H1 (cell line): ENCODE results near the gene NSD2. TPM values are rescaled to one million over a fixed set of nuclear protein-coding genes. Genes with fewer than 3 reads are reported as not detected.

Experiments
- CTCF ChIA-PET: fragments of 300-600 bp; sonication (Branson Sonifier 250); formaldehyde crosslinking; loops from one replicate; lab custom pipeline; 2021; ENCODE audit not compliant: partially characterized antibody; lab: Charles Lee
- POLR2A ChIA-PET: fragments of 300-600 bp; sonication (Branson Sonifier 250); formaldehyde crosslinking; loops from one replicate; lab custom pipeline; 2021; ENCODE audit warnings: inconsistent platforms; ENCODE audit not compliant: partially characterized antibody; lab: Charles Lee
- DNase-seq, 2 experiments: peaks; one replicate each; pipeline versions ENCODE4 v3.0.0 to v3.0.0-alpha.2; 2010 to 2022; ENCODE audit warnings: low spot score in 2 of 2, low read depth in 1 of 2, mixed read lengths in 1 of 2
- FAIRE-seq: peaks from 2 replicates; lab custom pipeline; 2011; peaks lifted over from hg19 to GRCh38; lab: Jason Lieb, UNC
- H2AFZ ChIP-seq: 2 replicates; pipeline ENCODE4 v1.8.1; 2012; ENCODE audit warnings: low read length, inconsistent platforms
- H2AK5ac ChIP-seq: 2 replicates; pipeline ENCODE4 v1.6.1; 2013; ENCODE audit warnings: low read depth, low read length
- H2BK120ac ChIP-seq: replicated peaks from 2 replicates; pipeline ENCODE3; 2013; ENCODE audit warnings: low read depth, low read length, inconsistent platforms
- H2BK12ac ChIP-seq: 2 replicates; pipeline ENCODE4 v1.6.1; 2013; ENCODE audit warnings: low read depth, low read length
- H2BK15ac ChIP-seq: 2 replicates; pipeline ENCODE4 v1.6.1; 2013; ENCODE audit warnings: low read length
- H2BK20ac ChIP-seq: 2 replicates; pipeline ENCODE4 v1.6.1; 2013; ENCODE audit warnings: low read length
- H2BK5ac ChIP-seq: 2 replicates; pipeline ENCODE4 v1.6.1; 2013; ENCODE audit warnings: low read depth, low read length
- H3K14ac ChIP-seq: 2 replicates; pipeline ENCODE4 v1.6.1; 2013; ENCODE audit warnings: inconsistent platforms; ENCODE audit not compliant: insufficient read length
- H3K18ac ChIP-seq: 2 replicates; pipeline ENCODE4 v1.6.1; 2013; ENCODE audit warnings: low read length; ENCODE audit errors: extremely low read depth
- H3K23ac ChIP-seq: 2 replicates; pipeline ENCODE4 v1.6.1; 2013; ENCODE audit warnings: inconsistent platforms; ENCODE audit not compliant: insufficient read length
- H3K23me2 ChIP-seq: 2 replicates; pipeline ENCODE4 v1.6.1; 2013; ENCODE audit warnings: low read depth, low read length
- H3K27ac ChIP-seq: 2 replicates; pipeline ENCODE4 v1.6.1; 2011; ENCODE audit warnings: low read depth, low read length, inconsistent platforms
- H3K27me3 ChIP-seq, 4 experiments: replicated peaks in 1 of 4; 1 replicate in 1 of 4; 2 replicates in 3 of 4; pipeline versions ENCODE4 v1.6.1 to v1.8.1; 2011 to 2013; ENCODE audit warnings: low read length in 3 of 4, mild to moderate bottlenecking in 3 of 4, inconsistent platforms in 2 of 4, mixed read lengths in 2 of 4, moderate library complexity in 1 of 4; ENCODE audit not compliant: control insufficient read depth in 3 of 4, insufficient read depth in 3 of 4; ENCODE audit errors: extremely low read depth in 1 of 4
- H3K36me3 ChIP-seq, 4 experiments: 2 replicates each; pipeline versions ENCODE4 v1.6.1 to v1.8.1; 2011 to 2013; ENCODE audit warnings: mild to moderate bottlenecking in 4 of 4, low read length in 3 of 4, moderate library complexity in 2 of 4, control low read depth in 1 of 4, inconsistent platforms in 1 of 4; ENCODE audit not compliant: insufficient read depth in 4 of 4, control insufficient read depth in 2 of 4
- H3K4ac ChIP-seq: replicated peaks from 2 replicates; pipeline ENCODE3; 2013; ENCODE audit warnings: low read length, low read depth, mixed read lengths, inconsistent platforms; ENCODE audit not compliant: insufficient read length
- H3K4me1 ChIP-seq, 4 experiments: replicated peaks in 1 of 4; 1 replicate in 1 of 4; 2 replicates in 3 of 4; pipeline versions ENCODE4 v1.6.1 to v1.8.1; 2011 to 2013; ENCODE audit warnings: low read length in 3 of 4, inconsistent platforms in 2 of 4, mixed read lengths in 1 of 4; ENCODE audit not compliant: insufficient read depth in 4 of 4, control insufficient read depth in 3 of 4
- H3K4me2 ChIP-seq, 2 experiments: 2 replicates each; pipeline versions ENCODE4 v1.6.1 to v1.8.1; 2011 to 2013; ENCODE audit warnings: low read depth in 2 of 2, low read length in 2 of 2, control low read depth in 1 of 2, inconsistent platforms in 1 of 2, mild to moderate bottlenecking in 1 of 2; ENCODE audit not compliant: insufficient read depth in 1 of 2
- H3K4me3 ChIP-seq, 4 experiments: fragments of 200-600, 300-600 bp in 1 of 4; sonication (generic), shearing (Covaris generic), sonication (Bioruptor Twin) in 1 of 4; 2 replicates each; pipeline versions ENCODE4 v1.5.1 to v1.8.1; 2011 to 2016; ENCODE audit warnings: low read length in 4 of 4, low read depth in 3 of 4, control low read depth in 2 of 4, inconsistent platforms in 2 of 4, mild to moderate bottlenecking in 2 of 4, mixed read lengths in 1 of 4, moderate library complexity in 1 of 4; ENCODE audit not compliant: insufficient read depth in 2 of 4; ENCODE audit errors: extremely low read depth in 1 of 4
- H3K56ac ChIP-seq: replicated peaks from 2 replicates; pipeline ENCODE3; 2013; ENCODE audit warnings: low read depth, mild to moderate bottlenecking, mixed read lengths, low read length, inconsistent platforms; ENCODE audit not compliant: insufficient read length
- H3K79me1 ChIP-seq: 2 replicates; pipeline ENCODE4 v1.6.1; 2013; ENCODE audit warnings: low read depth, low read length, control low read depth
- H3K79me2 ChIP-seq, 2 experiments: 2 replicates each; pipeline versions ENCODE4 v1.6.1 to v1.8.1; 2012 to 2013; ENCODE audit warnings: low read length in 2 of 2, mild to moderate bottlenecking in 2 of 2, inconsistent platforms in 1 of 2; ENCODE audit not compliant: insufficient read depth in 2 of 2, control insufficient read depth in 1 of 2
- H3K9ac ChIP-seq, 4 experiments: replicated peaks in 1 of 4; 1 replicate in 1 of 4; 2 replicates in 3 of 4; pipeline versions ENCODE4 v1.6.1 to v1.8.1; 2011 to 2013; ENCODE audit warnings: low read depth in 3 of 4, low read length in 3 of 4, control low read depth in 2 of 4, mild to moderate bottlenecking in 2 of 4, moderate library complexity in 2 of 4, inconsistent platforms in 1 of 4; ENCODE audit errors: extremely low read depth in 1 of 4
- H3K9me3 ChIP-seq, 2 experiments: 2 replicates each; pipeline versions ENCODE4 v1.6.1 to v1.8.1; 2012 to 2013; ENCODE audit warnings: mild to moderate bottlenecking in 2 of 2, moderate library complexity in 2 of 2, control low read depth in 1 of 2, inconsistent platforms in 1 of 2, low read depth in 1 of 2, low read length in 1 of 2, mixed read lengths in 1 of 2; ENCODE audit not compliant: insufficient read depth in 2 of 2
- H4K20me1 ChIP-seq, 2 experiments: replicated peaks in 1 of 2; 2 replicates each; pipeline versions ENCODE3 to v1.8.1; 2011 to 2013; ENCODE audit warnings: inconsistent platforms in 2 of 2, low read length in 2 of 2, mild to moderate bottlenecking in 1 of 2; ENCODE audit not compliant: insufficient read depth in 2 of 2, control insufficient read depth in 1 of 2
- H4K5ac ChIP-seq: 2 replicates; pipeline ENCODE4 v1.6.1; 2013; ENCODE audit warnings: low read length, low read depth, mixed read lengths, inconsistent platforms; ENCODE audit not compliant: insufficient read length
- H4K8ac ChIP-seq: 2 replicates; pipeline ENCODE4 v1.8.0; 2013; ENCODE audit warnings: mild to moderate bottlenecking, moderate library complexity, low read length, inconsistent platforms; ENCODE audit not compliant: insufficient read depth; ENCODE audit errors: extremely low read depth
- H4K91ac ChIP-seq: replicated peaks from 2 replicates; pipeline ENCODE3; 2013; ENCODE audit warnings: low read length, mixed read lengths, inconsistent platforms; ENCODE audit not compliant: insufficient read length
- RAD21 ChIP-seq, 2 experiments: IDR thresholded peaks in 1 of 2; conservative IDR thresholded peaks in 1 of 2; 2 replicates each; pipeline ENCODE4 v1.6.1; 2011; ENCODE audit warnings: low read depth in 2 of 2, low read length in 2 of 2, improper control_type of control experiment in 1 of 2, inconsistent platforms in 1 of 2, mild to moderate bottlenecking in 1 of 2, moderate library complexity in 1 of 2
- WGBS, 2 experiments: shearing (Covaris generic) in 1 of 2; methylation state at CpG; one replicate each; pipeline versions ENCODE4 v1.1.6 to v1.1.7; 2013 to 2015; ENCODE audit warnings: low lambda C conversion rate in 2 of 2, mixed read lengths in 2 of 2, inconsistent platforms in 1 of 2, low coverage in 1 of 2, missing lambda C conversion rate in 1 of 2; ENCODE audit not compliant: insufficient replicate concordance in 2 of 2, insufficient coverage in 1 of 2, insufficient read length in 1 of 2; ENCODE audit errors: extremely low coverage in 1 of 2, missing lambda C conversion rate in 1 of 2; 5-methylcytosine and 5-hydroxymethylcytosine counted together
- polyA plus RNA-seq, 7 experiments: library from polyadenylated mRNA; depleted of rRNA in 3 of 7; stranded (reverse) in 5 of 7; unstranded in 2 of 7; fragments of >200 nt in 5 of 7; fragments of 200-250 nt in 2 of 7; gene quantifications; 1 replicate in 5 of 7; 2 replicates in 1 of 7; 4 replicates in 1 of 7; pipeline versions ENCODE4 v1.2.1 to v1.2.3, GENCODE V29; 2011 to 2013; ENCODE audit warnings: missing spikeins in 2 of 7, mixed read lengths in 2 of 7
- total RNA-seq: library from RNA; stranded (reverse); fragmentation: NEBNext Ultra II Directional; extraction: Animal tissue kit (Norgen Biotek cat#: 25700); gene quantifications from 2 replicates; pipeline ENCODE4 v1.2.1, GENCODE V29; 2021
- TF ChIP-seq, protein P1 (sequence below): IDR thresholded peaks from 2 replicates; pipeline ENCODE4 v1.6.1; 2012; ENCODE audit warnings: inconsistent platforms

Gene NSD2
- total and polyA plus RNA-seq, 2 of the 8 experiments (the other 6 are each of a cell fraction or from before 2014, with no cell fraction given): 26.7 to 129 TPM

DNA sequence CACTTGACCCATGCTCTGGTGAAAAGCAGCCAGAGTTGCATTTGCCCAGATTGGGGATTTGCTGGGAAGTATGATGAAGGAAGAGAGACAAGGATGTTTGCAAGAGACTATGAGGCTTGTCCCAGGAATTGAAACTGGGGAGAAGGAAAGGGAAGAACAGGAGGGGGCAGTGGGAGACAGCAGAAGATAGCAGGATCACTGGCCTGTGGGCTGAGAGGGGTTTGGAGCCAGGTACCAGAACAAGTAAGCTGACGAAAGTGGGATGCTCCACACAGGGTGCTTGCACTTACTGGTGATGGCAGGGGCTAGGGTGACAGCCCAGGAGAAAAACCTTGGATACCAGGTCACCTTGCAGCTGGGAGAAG, 11.8 kb upstream of the NSD2 start:
- H4K91ac ChIP-seq: no peak overlapping the region
- H3K18ac ChIP-seq: no peak overlapping the region
- H3K9ac ChIP-seq: no peak overlapping the region
- 57% methylated on average over 1 of the region's 1 CpG; no CpG with 5 or more reads in 1 of the 2 experiments for WGBS, 2 experiments
- peaks cover 3% of the 10 kb centered on the region; the same call in 1 of the 2 replicates for H3K79me1 ChIP-seq
- no peak overlapping the region for H4K5ac ChIP-seq
- peak; percentile 9 to 10; a peak in 1 of 4 replicates for TF ChIP-seq RAD21 (IDR thresholded peaks at IDR 0.05 in 1 of 2, conservative IDR thresholded peaks at IDR 0.05 in 1 of 2; ENCODE audit: low read depth in 2 of 2, low read length in 2 of 2)
- TF ChIP-seq, protein P1, sequence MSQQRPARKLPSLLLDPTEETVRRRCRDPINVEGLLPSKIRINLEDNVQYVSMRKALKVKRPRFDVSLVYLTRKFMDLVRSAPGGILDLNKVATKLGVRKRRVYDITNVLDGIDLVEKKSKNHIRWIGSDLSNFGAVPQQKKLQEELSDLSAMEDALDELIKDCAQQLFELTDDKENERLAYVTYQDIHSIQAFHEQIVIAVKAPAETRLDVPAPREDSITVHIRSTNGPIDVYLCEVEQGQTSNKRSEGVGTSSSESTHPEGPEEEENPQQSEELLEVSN: no peak
- no peak overlapping the region for H2AFZ ChIP-seq
- H2BK5ac ChIP-seq: no peak overlapping the region
- no peak overlapping the region for H3K14ac ChIP-seq
- no peak overlapping the region for H4K8ac ChIP-seq
- H3K4me3 ChIP-seq: no peak overlapping the region
- no peak overlapping the region for H2BK120ac ChIP-seq
- H3K27me3 ChIP-seq: peaks cover 59 to 82% (median 78%) of the 10 kb centered on the region in 4 experiments
- no peak overlapping the region for H2AK5ac ChIP-seq
- no peak overlapping the region for H3K23ac ChIP-seq
- H3K23me2 ChIP-seq: peaks cover 17% of the 10 kb centered on the region
- POLR2A ChIA-PET: interaction anchor here (0.9 to 2.2 kb wide), 3 partner anchors 9 to 66 kb away, joined by 3 to 6 read pairs (median 4); partner anchors contain the start of genes FGFR3 and NSD2
- H3K4me1 ChIP-seq: peaks cover 0 to 14% (median 7%) of the 10 kb centered on the region in 4 experiments; a peak in 5 of 7 replicates
- DNase-seq: no peak
- no peak overlapping the region for H3K56ac ChIP-seq
- H2BK12ac ChIP-seq: no peak overlapping the region
- no peaks in the 10 kb centered on the region for H3K9me3 ChIP-seq
- H2BK15ac ChIP-seq: no peak overlapping the region
- H4K20me1 ChIP-seq: peaks cover 12 to 27% of the 10 kb centered on the region in 2 experiments
- H3K4me2 ChIP-seq: no peak overlapping the region
- H3K27ac ChIP-seq: no peak overlapping the region
- no peak overlapping the region for H2BK20ac ChIP-seq
- H3K36me3 ChIP-seq: no peaks in the 10 kb centered on the region
- H3K4ac ChIP-seq: no peak overlapping the region
- FAIRE-seq: no peak
- peaks cover 0 to 4% of the 10 kb centered on the region in 2 experiments; a peak in 1 of 4 replicates for H3K79me2 ChIP-seq
- CTCF ChIA-PET: interaction anchor here (0.8 to 3.8 kb wide), 6 partner anchors 17 to 54 kb away, joined by 3 to 18 read pairs (median 6); no protein-coding TSS in a partner anchor
